K562 (cell line): ENCODE results near the gene ANXA9. TPM values are rescaled to one million over a fixed set of nuclear protein-coding genes. Genes with fewer than 3 reads are reported as not detected.

Source experiments
- KDM2B ChIP-seq: fragments of 250-450 bp; sonication (Bioruptor Pico); IDR thresholded peaks from 2 replicates; pipeline ENCODE4 v1.8.0; 2021; ENCODE audit warnings: mild to moderate bottlenecking, moderate library complexity
- NRF1 ChIP-seq, 2 experiments: fragments of 450-650 bp; IDR thresholded peaks in 1 of 2; conservative IDR thresholded peaks in 1 of 2; 2 replicates each; pipeline ENCODE4 v1.6.1; 2014; ENCODE audit warnings: mild to moderate bottlenecking in 2 of 2
- PTTG1 ChIP-seq: fragments of 450-650 bp; IDR thresholded peaks from 2 replicates; pipeline ENCODE4 v1.6.1; 2016; ENCODE audit warnings: low read depth, mild to moderate bottlenecking, missing genetic modification characterization, missing compliant biosample characterization
- RAD51 ChIP-seq: fragments of 450-650 bp; IDR thresholded peaks from 2 replicates; pipeline ENCODE4 v1.7.1; 2016; ENCODE audit warnings: low read depth, mild to moderate bottlenecking, borderline replicate concordance
- RBM39 ChIP-seq: fragments of 200-400 bp; formaldehyde crosslinking; optimal IDR thresholded peaks from 2 replicates; pipeline ENCODE3; 2018; ENCODE audit warnings: low read depth, low read length
- SUPT5H ChIP-seq: fragments of 450-650 bp; IDR thresholded peaks from 2 replicates; pipeline ENCODE4 v1.6.1; 2016
- TBL1XR1 ChIP-seq, 2 experiments: IDR thresholded peaks; 2 replicates each; pipeline ENCODE4 v1.6.1; 2012; ENCODE audit warnings: improper control_type of control experiment in 2 of 2, low read length in 2 of 2, mild to moderate bottlenecking in 1 of 2
- THRA ChIP-seq: fragments of 450-650 bp; IDR thresholded peaks from 2 replicates; pipeline ENCODE4 v1.6.1; 2017; ENCODE audit warnings: mild to moderate bottlenecking, moderate library complexity
- U2AF1 ChIP-seq: fragments of 200-400 bp; formaldehyde crosslinking; optimal IDR thresholded peaks from 2 replicates; pipeline ENCODE3; 2017; ENCODE audit warnings: mild to moderate bottlenecking, low read depth, low read length, moderate library complexity
- XRCC3 ChIP-seq: fragments of 450-650 bp; IDR thresholded peaks from 2 replicates; pipeline ENCODE4 v1.6.1; 2017; ENCODE audit warnings: mild to moderate bottlenecking, moderate library complexity
- ZBTB11 ChIP-seq, 3 experiments: fragments of 200-800 bp in 1 of 3; fragments of 250-450 bp in 1 of 3; fragments of 450-650 bp in 1 of 3; sonication (Bioruptor Pico) in 1 of 3; sonication (Bioruptor generic) in 1 of 3; formaldehyde crosslinking in 1 of 3; IDR thresholded peaks; 2 replicates each; pipeline versions ENCODE4 v1.6.1 to v1.8.0; 2016 to 2022; ENCODE audit warnings: mild to moderate bottlenecking in 2 of 3, missing genetic modification characterization in 2 of 3, missing compliant biosample characterization in 1 of 3, moderate library complexity in 1 of 3
- ZBTB8A ChIP-seq: fragments of 450-650 bp; IDR thresholded peaks from 2 replicates; pipeline ENCODE4 v1.6.1; 2018; ENCODE audit warnings: mild to moderate bottlenecking, moderate library complexity; ENCODE audit not compliant: partially characterized antibody
- ZHX1 ChIP-seq: fragments of 150-350 bp; conservative IDR thresholded peaks from 2 replicates; pipeline ENCODE4 v1.6.1; 2014; ENCODE audit warnings: low read length
- ZNF184 ChIP-seq: sonication (generic); formaldehyde crosslinking; IDR thresholded peaks from 2 replicates; pipeline ENCODE4 v1.5.0; 2020; ENCODE audit warnings: missing genetic modification reagents
- ZNF263 ChIP-seq: sonication (generic); formaldehyde crosslinking; IDR thresholded peaks from 2 replicates; pipeline ENCODE4 v1.8.0; 2022; ENCODE audit warnings: mild to moderate bottlenecking, missing genetic modification reagents, borderline replicate concordance
- ZNF324 ChIP-seq: fragments of 250-450 bp; sonication (Bioruptor Pico); IDR thresholded peaks from 2 replicates; pipeline ENCODE4 v1.4.0; 2020; ENCODE audit warnings: mild to moderate bottlenecking
- ZNF445 ChIP-seq: fragments of 250-450 bp; sonication (Bioruptor Pico); IDR thresholded peaks from 2 replicates; pipeline ENCODE4 v1.4.0; 2020; ENCODE audit warnings: low read depth, mild to moderate bottlenecking, moderate library complexity
- polyA plus RNA-seq, 8 experiments: library from polyadenylated mRNA; depleted of rRNA in 4 of 8; stranded (reverse) in 5 of 8; unstranded in 3 of 8; fragments of >200 nt; fragmentation: Nextera tagmentation in 2 of 8; fragmentation: Illumina TruSeq in 1 of 8; extraction: Ambion mirVana in 2 of 8; extraction: Trizol in 1 of 8; gene quantifications; 2 replicates each; pipeline versions ENCODE4 v1.2.1 to v1.2.3, GENCODE V29; 2011 to 2014; ENCODE audit warnings: inconsistent platforms in 1 of 8, missing spikeins in 1 of 8
- total RNA-seq, 7 experiments: library from RNA; depleted of rRNA in 6 of 7; stranded (reverse); fragments of >200 nt in 6 of 7; fragmentation: Illumina TruSeq in 2 of 7; extraction: Trizol in 2 of 7; gene quantifications; 2 replicates each; pipeline versions ENCODE4 v1.2.1 to v1.2.3, GENCODE V29; 2011 to 2021; ENCODE audit warnings: low replicate concordance in 1 of 7

The ANXA9 gene
- total and polyA plus RNA-seq, 9 of the 15 experiments (the other 6 are each of a cell fraction or from before 2014, with no cell fraction given): 0.24 to 1.6 (median 0.57) TPM

DNA sequence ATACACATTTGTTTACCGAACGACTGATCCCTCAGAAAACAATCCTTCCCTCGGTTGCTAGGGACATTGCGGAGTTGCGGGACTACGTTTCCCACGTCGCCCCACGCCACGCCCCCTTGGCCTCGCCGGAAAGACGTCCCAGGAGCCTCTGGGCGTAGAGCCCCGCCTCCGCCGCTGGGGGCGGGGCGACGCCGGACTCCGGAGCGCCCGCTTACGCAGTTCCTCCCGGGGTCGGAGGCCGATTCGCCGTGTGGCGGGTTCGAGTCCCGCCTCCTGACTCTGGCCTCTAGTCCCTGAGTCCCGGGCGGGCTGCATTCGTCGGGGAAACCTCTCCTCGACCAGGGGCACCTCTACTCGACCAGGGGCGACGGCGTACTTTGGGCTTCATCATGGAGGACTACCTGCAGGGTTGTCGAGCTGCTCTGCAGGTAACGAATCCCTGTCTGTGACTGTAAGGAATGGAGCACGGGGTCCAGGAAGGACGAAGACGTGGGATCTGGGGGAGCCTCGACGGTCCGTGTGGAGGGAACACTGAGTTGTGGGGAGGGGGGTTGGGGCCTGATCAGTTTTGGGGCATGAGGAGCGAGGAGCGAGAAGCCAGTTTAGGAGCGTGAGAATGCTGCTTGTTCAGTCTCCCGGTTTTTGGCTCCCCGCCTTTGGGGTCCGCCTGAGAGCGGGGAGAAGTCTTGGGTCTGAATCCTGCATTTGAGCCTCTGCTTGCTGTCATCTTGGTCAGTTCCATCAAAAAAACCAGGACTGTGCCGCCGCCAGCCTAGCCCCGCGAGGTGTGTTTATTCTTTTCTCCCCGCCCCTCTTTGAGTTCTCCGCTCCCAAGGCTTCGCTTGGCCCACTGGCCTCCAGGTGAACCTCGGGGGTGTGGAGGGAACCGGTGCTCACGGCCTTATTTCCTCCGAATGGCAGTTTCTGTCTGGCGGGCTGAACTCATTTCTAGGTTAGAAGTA lies 26.4 kb downstream of the ANXA9 start, which contains the start of gene PRUNE1 (continued):
- TF ChIP-seq ZBTB11 (CRISPR knock-in tag; IDR thresholded peaks at IDR 0.05) (no peak; a peak in 1 of 6 replicates), XRCC3 (no peak), ZHX1 (no peak), THRA (no peak), ZNF445 (CRISPR knock-in tag) (no peak), SUPT5H (peak; percentile 66), U2AF1 (no peak), RAD51 (no peak), ZNF263 (peak; percentile 57; the same call in 1 of the 2 replicates), KDM2B (CRISPR knock-in tag) (no peak), TBL1XR1 (IDR thresholded peaks at IDR 0.05; ENCODE audit: low read length in 2 of 2) (no peak), NRF1 (conservative IDR thresholded peaks at IDR 0.05 in 1 of 2, IDR thresholded peaks at IDR 0.05 in 1 of 2) (peak; percentile 87 to 89), RBM39 (no peak), ZBTB8A (no peak), ZNF184 (no peak), PTTG1 (tag) (no peak), ZNF324 (CRISPR knock-in tag) (no peak)
